Ishikawa (cell line): ENCODE data around the gene ARHGEF26.

Experiments used
- RAD21 ChIP-seq: IDR thresholded peaks from 2 replicates; pipeline ENCODE4 v1.6.1; 2012; ENCODE audit warnings: low read depth
- TAF1 ChIP-seq: IDR thresholded peaks from 2 replicates; pipeline ENCODE4 v1.6.1; 2012; ENCODE audit warnings: low read depth, mild to moderate bottlenecking
- YY1 ChIP-seq: IDR thresholded peaks from 2 replicates; pipeline ENCODE4 v1.6.1; 2012; ENCODE audit warnings: low read depth
- TF ChIP-seq, protein P1 (sequence below): IDR thresholded peaks from 2 replicates; pipeline ENCODE4 v1.6.1; 2012; ENCODE audit warnings: low read depth, mild to moderate bottlenecking
- TF ChIP-seq, protein P2 (sequence below): IDR thresholded peaks from 2 replicates; pipeline ENCODE4 v1.6.1; 2012

DNA sequence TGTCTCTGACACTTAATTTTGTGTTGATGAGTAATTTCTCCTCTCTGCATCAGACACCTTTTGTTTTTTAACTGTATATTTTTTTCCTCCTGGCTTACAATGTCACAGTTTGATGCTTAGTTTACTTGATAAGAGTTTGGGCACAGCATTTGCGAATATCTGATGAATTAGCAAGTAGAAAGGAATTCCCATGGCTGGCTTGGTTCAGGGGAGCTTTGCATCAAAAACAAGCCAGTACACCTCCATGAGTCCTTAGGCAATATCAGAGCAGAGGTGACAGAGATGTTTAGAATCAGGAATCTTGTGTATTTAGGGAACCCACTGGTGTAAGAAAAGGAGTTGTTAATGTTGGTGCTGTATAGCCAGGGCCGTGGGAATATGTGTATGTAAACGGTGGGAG, 9.3 kb downstream of the ARHGEF26 start:
- TF ChIP-seq YY1 (no peak), TAF1 (no peak), RAD21 (no peak)
- TF ChIP-seq, protein P1, sequence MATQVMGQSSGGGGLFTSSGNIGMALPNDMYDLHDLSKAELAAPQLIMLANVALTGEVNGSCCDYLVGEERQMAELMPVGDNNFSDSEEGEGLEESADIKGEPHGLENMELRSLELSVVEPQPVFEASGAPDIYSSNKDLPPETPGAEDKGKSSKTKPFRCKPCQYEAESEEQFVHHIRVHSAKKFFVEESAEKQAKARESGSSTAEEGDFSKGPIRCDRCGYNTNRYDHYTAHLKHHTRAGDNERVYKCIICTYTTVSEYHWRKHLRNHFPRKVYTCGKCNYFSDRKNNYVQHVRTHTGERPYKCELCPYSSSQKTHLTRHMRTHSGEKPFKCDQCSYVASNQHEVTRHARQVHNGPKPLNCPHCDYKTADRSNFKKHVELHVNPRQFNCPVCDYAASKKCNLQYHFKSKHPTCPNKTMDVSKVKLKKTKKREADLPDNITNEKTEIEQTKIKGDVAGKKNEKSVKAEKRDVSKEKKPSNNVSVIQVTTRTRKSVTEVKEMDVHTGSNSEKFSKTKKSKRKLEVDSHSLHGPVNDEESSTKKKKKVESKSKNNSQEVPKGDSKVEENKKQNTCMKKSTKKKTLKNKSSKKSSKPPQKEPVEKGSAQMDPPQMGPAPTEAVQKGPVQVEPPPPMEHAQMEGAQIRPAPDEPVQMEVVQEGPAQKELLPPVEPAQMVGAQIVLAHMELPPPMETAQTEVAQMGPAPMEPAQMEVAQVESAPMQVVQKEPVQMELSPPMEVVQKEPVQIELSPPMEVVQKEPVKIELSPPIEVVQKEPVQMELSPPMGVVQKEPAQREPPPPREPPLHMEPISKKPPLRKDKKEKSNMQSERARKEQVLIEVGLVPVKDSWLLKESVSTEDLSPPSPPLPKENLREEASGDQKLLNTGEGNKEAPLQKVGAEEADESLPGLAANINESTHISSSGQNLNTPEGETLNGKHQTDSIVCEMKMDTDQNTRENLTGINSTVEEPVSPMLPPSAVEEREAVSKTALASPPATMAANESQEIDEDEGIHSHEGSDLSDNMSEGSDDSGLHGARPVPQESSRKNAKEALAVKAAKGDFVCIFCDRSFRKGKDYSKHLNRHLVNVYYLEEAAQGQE: no peak
- TF ChIP-seq, protein P2, sequence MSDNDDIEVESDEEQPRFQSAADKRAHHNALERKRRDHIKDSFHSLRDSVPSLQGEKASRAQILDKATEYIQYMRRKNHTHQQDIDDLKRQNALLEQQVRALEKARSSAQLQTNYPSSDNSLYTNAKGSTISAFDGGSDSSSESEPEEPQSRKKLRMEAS: no peak
